Motor neuron (in vitro differentiated cells): ENCODE results near the gene PACS2. TPM values are rescaled to one million over a fixed set of nuclear protein-coding genes. Genes with fewer than 3 reads are reported as not detected.
A peak's percentile ranks its signal among the peaks of the same experiment; 100 is the strongest.

Source experiments
- ATAC-seq, 8 experiments: fragments of 200-7000 bp; cut with Tn5 transposase; replicated peaks in 6 of 8; 2 replicates each; pipeline ENCODE4 v1.8.0; 2021; ENCODE audit warnings: mild to moderate bottlenecking in 8 of 8, moderate library complexity in 8 of 8
- H3K27ac ChIP-seq, 2 donors: fragments of 250-450 bp; sonication (Bioruptor Pico); 2 replicates each; pipeline ENCODE4 v1.9.0; 2021; ENCODE audit warnings: antibody characterized with exemption in 2 of 2, mild to moderate bottlenecking in 2 of 2, moderate library complexity in 1 of 2
- H3K4me1 ChIP-seq, 2 donors: fragments of 250-450 bp; sonication (Bioruptor Pico); replicated peaks in 1 of 2; 2 replicates each; pipeline ENCODE4 v1.6.1; 2021; ENCODE audit warnings: antibody characterized with exemption in 2 of 2, mild to moderate bottlenecking in 2 of 2, moderate library complexity in 1 of 2
- H3K4me3 ChIP-seq, 5 donors: fragments of 250-450 bp; sonication (Bioruptor Pico); 2 replicates each; pipeline ENCODE4 v1.9.0; 2021; ENCODE audit warnings: antibody characterized with exemption in 5 of 5, mild to moderate bottlenecking in 5 of 5, moderate library complexity in 4 of 5
- WGBS, 10 experiments: fragments of 450-650 bp; shearing (Covaris generic); methylation state at CpG; one replicate each; pipeline ENCODE4 v1.0.0; 2022; 5-methylcytosine and 5-hydroxymethylcytosine counted together
- in situ Hi-C, 9 experiments: fragments of 400-800 bp; cut with MboI; loops; one replicate each; pipeline ENCODE4 v1.15.0; 2021; ENCODE audit warnings: low sequenced_read_pairs in 9 of 9, low pct_unique_long_range_greater_than_20kb in 2 of 9; ENCODE audit not compliant: unreplicated experiment in 9 of 9
- total RNA-seq, 8 experiments: library from RNA; unstranded; fragments of 300-600 nt; gene quantifications; 2 replicates each; pipeline versions ENCODE4 v1.2.3 to v1.2.4, GENCODE V29; 2022

Gene PACS2
- total RNA-seq, 8 experiments from 2014 or later, result 18.0 to 66.1 (median 49.7) TPM

DNA sequence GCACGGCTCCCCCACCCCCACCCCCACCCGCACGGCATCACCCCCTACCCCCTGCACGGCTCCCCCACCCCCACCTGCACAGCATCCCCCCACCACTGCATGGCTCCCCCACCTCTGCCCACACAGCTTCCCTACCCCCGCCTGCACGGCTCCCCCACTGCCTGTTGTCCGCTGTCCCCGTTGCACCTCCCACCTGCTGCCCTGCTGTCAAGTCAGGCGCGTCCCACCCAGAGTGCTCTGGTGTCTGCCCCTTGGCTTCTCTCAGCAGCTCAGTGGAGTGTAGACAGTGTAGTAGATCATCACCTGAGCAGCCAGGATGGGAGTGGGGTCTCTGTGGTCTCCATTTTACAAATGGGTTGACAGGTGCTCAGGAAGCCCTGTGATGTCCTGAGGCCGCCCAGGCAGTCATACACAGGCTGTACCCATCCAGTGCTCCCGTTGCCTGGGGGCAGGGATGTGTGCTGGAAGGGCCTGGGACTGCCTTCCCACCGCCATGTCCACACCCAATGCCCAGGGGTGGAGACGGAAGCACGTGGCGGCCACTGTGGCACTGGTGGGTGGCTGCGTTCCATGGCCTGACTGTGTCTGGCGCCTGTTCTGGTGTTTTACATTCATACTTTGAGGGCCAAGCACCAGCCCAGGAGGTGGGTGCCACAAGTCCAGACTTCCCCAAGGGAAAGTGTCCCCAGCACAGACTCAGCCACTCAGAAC, 32.5 kb downstream of the PACS2 start:
- no peak overlapping the region for H3K27ac ChIP-seq
- ATAC-seq, result peak in 2 of 8 experiments; percentile 29 to 41
- in situ Hi-C loops, result no loop called here
- H3K4me3 ChIP-seq, result no peak overlapping the region
- peaks cover 0 to 6% of the 10 kb centered on the region in 2 donors for H3K4me1 ChIP-seq
- 67 to 100% (median 87%) methylated on average over 1 to 3 of the region's 18 CpGs; no CpG with 5 or more reads in 7 of the 10 experiments for WGBS, 10 experiments

DNA sequence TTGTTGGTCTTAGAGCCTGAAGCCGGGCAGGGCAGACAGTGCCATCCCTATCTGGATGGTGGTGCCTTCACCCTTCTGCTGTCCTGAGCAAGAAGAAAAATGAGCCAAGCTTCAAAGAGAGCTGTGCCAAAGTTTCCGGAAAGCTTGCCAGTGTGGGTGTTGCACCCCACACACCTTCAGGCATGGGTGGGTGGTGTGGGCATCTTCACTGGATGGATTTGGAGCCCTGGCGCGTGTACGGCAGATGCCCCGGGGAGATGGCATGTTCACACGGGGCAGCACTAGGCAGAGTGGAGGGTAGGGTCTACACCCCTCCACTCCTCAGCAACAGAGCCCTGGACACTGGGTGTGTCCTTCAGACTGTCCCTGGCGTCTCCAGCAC, 33.0 kb downstream of the PACS2 start:
- in situ Hi-C loops, result no loop called here
- 100% methylated on average over 4 of the region's 8 CpGs; no CpG with 5 or more reads in 9 of the 10 experiments for WGBS, 10 experiments
- H3K27ac ChIP-seq, result no peak overlapping the region
- H3K4me3 ChIP-seq, result no peak overlapping the region
- ATAC-seq, result no peak
- peaks cover 0 to 7% of the 10 kb centered on the region in 2 donors for H3K4me1 ChIP-seq

DNA sequence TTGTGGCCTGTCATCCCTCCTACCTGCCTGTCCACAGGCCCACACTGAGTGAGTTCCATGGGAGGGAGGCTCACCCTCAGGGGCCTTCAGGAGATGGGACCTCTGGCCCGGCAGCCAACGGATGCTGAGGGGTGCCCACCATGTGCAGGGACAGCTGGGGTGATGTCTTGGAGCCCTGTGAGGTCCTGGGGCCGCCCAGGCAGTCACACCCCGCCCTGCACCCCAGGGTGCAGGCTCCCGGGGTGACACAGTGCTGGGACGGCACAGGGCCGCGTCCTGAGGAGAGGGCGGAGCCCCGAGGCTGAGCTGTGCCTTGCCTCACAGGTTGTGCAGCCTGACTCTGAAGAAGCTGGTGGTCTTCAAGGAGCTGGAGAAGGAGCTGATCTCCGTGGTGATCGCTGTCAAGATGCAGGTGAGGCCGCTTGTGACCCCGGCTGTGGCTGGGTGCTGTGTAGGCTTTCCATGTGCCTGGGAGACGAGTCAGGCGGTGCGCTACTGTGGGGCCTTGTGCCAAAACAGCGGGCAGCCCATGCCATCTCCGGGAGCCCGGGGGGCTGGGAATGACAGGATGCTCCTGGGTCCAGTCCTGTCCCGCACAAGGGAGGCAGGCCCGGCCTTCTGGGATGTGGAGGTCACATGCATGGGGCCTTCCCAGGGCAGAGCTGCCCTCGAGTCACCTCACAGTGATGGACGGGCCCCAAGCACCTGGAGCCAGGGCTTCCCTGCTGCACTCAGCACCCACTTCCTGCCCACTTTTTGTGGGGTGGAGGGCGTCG, 33.8 kb downstream of the PACS2 start:
- Histone ChIP-seq H3K27ac (no peak overlapping the region), H3K4me1 (peaks cover 0 to 2% of the 10 kb centered on the region in 2 donors), H3K4me3 (no peak overlapping the region)
- WGBS, 10 experiments, result 82 to 100% (median 100%) methylated on average over 1 to 9 of the region's 26 CpGs; no CpG with 5 or more reads in 7 of the 10 experiments
- in situ Hi-C loops, result no loop called here
- ATAC-seq, result no peak

DNA sequence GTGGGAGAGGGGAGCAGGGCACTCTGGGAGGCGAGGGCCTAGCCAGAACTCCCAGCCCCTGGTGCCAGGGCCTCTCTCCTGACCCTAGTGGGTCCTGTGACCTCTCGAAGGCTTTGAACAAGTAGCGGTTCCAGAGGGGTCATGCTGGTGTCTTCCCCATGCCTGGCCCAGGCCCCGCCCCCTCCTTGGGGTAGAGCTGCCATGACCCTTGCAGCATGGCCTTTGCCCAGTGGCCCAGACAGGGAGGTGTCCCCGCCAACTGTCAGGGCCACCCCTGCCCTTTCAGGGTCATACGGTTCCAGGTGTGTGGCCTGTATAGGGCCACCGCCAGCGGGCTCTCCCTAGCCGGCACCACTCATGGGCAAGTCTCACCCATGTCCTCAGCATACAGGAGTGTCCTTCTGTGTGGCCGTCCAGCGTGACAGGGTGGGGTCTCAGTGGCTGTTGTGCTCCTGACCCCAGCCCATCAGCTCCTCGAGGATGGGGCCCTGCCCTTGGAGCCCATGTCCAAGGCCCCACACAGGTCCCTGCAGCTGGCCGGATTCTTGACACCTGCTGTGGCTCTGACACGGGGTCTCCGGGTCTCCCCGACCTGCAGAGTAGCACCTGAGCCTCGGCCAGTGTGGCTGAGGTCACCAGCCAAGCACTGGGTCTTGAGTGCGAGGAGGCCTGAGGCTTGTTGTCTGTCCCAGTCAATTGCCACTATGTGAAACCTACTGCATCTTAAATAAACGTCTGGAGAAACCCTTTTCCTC, 34.6 kb downstream of the PACS2 start:
- ATAC-seq, result no peak
- WGBS, 10 experiments, result 75 to 92% methylated on average over 4 to 11 of the region's 19 CpGs; no CpG with 5 or more reads in 8 of the 10 experiments
- H3K4me3 ChIP-seq, result no peak overlapping the region
- peaks cover 0 to 2% of the 10 kb centered on the region in 2 donors for H3K4me1 ChIP-seq
- in situ Hi-C loops, result no loop called here
- H3K27ac ChIP-seq, result no peak overlapping the region

DNA sequence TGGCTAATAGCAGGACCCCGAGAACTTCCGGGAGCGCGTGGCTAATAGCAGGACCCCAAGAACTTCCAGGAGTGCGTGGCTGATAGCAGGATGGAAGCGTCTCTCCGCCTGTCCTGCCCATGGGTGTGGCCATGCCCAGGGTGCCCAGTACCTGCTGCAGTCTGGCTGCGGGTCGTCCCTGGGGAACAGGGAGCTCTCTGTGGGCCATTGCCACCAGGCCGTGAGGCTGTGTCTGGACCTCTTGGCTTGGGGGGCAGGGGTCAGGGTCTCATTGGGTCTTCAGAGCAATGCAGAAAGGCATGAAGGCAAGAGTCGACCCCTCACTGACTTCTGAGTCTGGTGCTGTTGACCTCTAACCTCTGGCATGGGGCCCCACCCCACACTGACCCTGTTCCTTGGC, 35.4 kb downstream of the PACS2 start:
- ATAC-seq, result no peak
- Histone ChIP-seq H3K4me3 (no peak overlapping the region), H3K4me1 (peaks cover 0 to 2% of the 10 kb centered on the region in 2 donors), H3K27ac (no peak overlapping the region)
- WGBS, 10 experiments, result 40 to 100% (median 98%) methylated on average over 1 to 6 of the region's 11 CpGs; no CpG with 5 or more reads in 4 of the 10 experiments
- in situ Hi-C loops, result loop anchor here in 1 of 9 experiments (25.0 kb wide), 1 partner anchor 138 kb away; no protein-coding TSS in a partner anchor

DNA sequence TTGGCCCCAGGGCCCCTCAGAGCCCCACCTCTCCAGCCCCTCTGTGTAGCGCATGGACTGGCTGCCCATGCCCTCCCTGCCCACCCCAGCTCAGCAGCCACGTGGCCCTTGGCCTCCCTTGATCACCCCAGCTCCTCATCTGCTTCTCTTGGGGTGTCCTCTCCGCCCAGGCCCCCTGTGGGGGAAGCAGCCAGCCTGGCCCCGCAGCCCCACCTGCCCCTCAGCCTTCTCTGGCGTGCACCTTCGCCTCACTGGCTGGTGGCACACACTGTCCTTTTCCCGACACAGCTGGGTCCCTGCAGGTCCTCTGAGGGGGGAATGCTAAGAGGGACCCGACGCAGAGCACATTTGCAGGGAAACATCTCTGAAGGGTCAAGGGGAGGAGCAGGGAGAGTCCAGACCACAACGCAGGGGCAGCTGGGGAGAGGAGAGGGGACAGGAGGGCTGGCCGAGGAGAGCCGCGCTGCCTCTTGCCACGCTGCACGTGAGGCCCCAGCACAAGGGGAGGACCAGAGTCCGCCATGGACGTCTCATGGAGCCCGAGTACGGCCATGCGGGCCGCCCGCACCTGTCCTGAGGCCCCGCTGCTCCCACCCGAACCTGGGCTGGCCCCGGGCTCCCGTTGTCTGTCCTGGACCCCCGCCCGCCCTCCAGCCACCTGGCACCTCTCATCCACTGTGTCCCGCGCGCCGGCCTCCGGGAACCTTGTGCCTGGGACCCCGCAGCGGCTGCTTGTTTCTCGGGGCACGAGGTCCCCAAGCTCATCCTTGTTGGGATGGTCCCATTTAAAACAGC, 36.1 kb downstream of the PACS2 start:
- in situ Hi-C loops, result loop anchor here in 1 of 9 experiments (25.0 kb wide), 1 partner anchor 138 kb away; no protein-coding TSS in a partner anchor
- Histone ChIP-seq H3K27ac (no peak overlapping the region), H3K4me3 (no peak overlapping the region), H3K4me1 (peaks cover 0 to 2% of the 10 kb centered on the region in 2 donors)
- WGBS, 10 experiments, result 95% methylated on average over 4 of the region's 37 CpGs; no CpG with 5 or more reads in 9 of the 10 experiments
- no peak for ATAC-seq

DNA sequence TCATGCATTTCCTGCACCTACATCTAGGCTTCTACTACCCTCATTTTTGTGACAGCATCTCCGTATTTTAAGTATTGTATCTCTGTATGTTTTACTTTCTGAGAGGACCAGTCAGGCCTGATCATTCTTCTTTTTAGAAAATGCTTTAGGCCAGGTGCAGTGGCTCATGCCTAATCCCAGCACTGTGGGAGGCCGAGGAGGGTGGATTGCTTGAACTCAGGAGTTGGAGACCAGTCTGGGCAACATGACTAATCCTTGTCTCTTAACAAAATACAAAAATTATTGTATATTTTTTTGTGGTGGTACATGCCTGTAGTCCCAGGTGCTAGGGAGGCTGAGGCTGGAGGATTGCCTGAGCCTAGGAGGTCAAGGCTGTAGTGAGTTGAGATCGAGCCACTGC, 36.9 kb downstream of the PACS2 start:
- Histone ChIP-seq H3K4me3 (no peak overlapping the region), H3K27ac (no peak overlapping the region), H3K4me1 (peaks cover 0 to 2% of the 10 kb centered on the region in 2 donors)
- no peak for ATAC-seq
- 64 to 100% (median 82%) methylated on average over 1 to 3 of the region's 3 CpGs; no CpG with 5 or more reads in 1 of the 10 experiments for WGBS, 10 experiments
- in situ Hi-C loops, result loop anchor here in 1 of 9 experiments (25.0 kb wide), 1 partner anchor 139 kb away; no protein-coding TSS in a partner anchor

DNA sequence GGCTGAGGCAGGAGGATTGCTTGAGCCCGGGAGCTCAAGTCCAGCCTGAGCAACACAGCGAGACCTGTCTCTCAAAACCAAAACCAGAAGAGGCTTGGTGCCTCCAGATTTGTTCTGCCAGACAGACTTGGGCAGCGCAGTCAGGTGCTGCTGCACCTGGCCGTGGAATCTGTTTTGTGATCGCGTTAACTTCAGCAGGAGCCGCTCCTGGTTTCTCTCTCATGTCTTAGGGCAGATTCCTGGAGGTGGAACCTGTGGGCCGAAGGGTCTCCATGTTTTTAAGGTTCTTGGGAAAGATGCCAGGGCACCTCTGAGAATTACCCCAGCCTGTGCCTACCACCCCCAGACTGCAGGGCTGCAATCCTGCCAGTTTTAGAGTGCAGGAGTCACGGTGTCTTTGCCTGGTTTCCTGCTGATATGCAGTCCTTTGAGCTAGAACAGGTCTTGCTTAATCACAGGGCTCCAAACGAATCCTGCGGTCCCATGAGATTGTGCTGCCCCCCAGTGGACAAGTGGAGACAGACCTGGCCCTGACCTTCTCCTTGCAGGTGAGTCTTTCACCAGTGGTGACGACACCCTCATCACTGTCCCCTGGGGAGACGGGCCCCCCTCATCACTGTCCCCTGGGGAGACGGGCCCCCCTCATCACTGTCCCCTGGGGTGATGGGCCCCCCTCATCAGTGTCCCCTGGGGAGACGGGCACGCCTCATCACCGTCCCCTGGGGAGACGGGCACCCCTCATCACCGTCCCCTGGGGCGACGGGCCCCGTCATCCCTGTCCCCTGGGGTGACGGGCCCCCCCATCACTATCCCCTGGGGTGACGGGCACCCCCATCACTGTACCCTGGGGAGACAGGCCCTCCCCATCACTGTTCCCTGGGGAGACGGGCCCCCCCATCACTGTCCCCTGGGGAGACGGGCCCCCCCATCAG, 37.6 kb downstream of the PACS2 start:
- WGBS, 10 experiments, result 20 to 86% (median 80%) methylated on average over 1 to 8 of the region's 26 CpGs; no CpG with 5 or more reads in 5 of the 10 experiments
- Histone ChIP-seq H3K27ac (no peak overlapping the region), H3K4me3 (no peak overlapping the region), H3K4me1 (peaks cover 0 to 2% of the 10 kb centered on the region in 2 donors)
- peak; percentile 91 to 99 (median 96) for ATAC-seq
- in situ Hi-C loops, result loop anchor here in 1 of 9 experiments (25.0 kb wide), 1 partner anchor 140 kb away; no protein-coding TSS in a partner anchor

DNA sequence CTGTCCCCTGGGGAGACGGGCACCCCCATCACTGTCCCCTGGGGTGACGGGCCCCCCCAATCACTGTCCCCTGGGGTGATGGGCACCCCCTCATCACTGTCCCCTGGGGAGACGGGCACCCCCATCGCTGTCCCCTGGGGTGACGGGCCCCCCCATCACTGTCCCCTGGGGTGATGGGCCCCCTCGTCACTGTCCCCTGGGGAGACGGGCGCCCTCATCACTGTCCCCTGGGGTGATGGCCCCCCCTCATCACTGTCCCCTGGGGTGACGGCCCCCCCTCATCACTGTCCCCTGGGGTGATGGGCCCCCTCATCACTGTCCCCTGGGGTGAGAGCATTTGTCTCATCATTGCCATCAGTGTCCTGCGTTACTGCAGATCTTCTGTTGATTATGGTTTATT, 38.6 kb downstream of the PACS2 start:
- H3K4me3 ChIP-seq, result no peak overlapping the region
- no peak for ATAC-seq
- H3K4me1 ChIP-seq, result peaks cover 0 to 2% of the 10 kb centered on the region in 2 donors
- in situ Hi-C loops, result loop anchor here in 1 of 9 experiments (25.0 kb wide), 1 partner anchor 141 kb away; no protein-coding TSS in a partner anchor
- 88 to 100% (median 100%) methylated on average over 1 of the region's 10 CpGs; no CpG with 5 or more reads in 6 of the 10 experiments for WGBS, 10 experiments
- no peak overlapping the region for H3K27ac ChIP-seq

DNA sequence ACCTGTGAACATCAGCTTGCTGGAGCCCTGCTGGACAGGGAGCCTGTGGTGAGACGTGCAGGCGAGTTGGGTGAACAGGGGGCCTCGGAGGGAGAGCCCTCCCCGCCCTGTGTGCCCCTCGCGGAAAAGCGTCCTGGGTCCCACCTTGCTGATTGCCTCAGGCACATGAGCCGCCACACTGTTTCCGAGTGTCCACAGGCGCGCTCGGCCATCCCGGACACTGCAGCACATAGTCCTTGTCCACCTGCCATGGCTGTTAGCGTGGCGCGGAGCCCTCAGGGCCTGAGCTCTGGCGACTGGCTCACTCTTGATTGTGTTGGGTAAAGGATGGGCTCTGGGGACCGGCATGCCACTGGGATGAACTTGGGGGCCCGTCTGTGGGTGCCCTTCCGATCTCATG, 40.0 kb downstream of the PACS2 start:
- 93 to 100% methylated on average over 1 to 3 of the region's 20 CpGs; no CpG with 5 or more reads in 8 of the 10 experiments for WGBS, 10 experiments
- Histone ChIP-seq H3K27ac (no peak overlapping the region), H3K4me1 (peaks cover 0 to 2% of the 10 kb centered on the region in 2 donors), H3K4me3 (no peak overlapping the region)
- in situ Hi-C loops, result loop anchor here in 1 of 9 experiments (25.0 kb wide), 1 partner anchor 142 kb away; no protein-coding TSS in a partner anchor
- ATAC-seq, result no peak

DNA sequence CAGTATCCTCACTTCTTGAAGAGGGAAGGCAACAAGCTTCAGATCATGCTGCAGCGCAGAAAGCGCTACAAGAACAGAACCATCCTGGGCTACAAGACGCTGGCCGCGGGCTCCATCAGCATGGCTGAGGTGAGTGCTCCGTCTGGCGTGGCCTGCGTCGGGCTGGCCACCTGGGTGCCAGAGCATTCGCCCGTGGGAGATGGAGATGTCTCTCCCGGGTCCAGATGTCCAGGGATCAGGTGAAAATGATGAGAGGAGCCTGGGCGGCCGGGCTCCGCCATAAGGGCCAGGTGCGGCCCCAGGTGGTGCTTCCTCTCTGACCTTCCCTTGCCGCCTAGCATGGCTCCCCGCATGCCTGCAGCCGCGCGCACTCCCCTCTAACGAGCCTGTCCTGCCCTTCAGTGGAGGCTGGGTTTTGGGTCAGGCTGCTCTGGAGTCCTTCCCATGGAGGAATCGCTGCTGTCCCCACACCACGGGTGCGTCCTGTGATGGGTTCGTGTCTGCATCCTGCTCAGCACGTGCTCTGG, 40.6 kb downstream of the PACS2 start:
- Histone ChIP-seq H3K4me1 (peaks cover 0 to 2% of the 10 kb centered on the region in 2 donors), H3K4me3 (no peak overlapping the region), H3K27ac (no peak overlapping the region)
- 60 to 90% (median 86%) methylated on average over 1 to 10 of the region's 27 CpGs; no CpG with 5 or more reads in 4 of the 10 experiments for WGBS, 10 experiments
- in situ Hi-C loops, result loop anchor here in 1 of 9 experiments (25.0 kb wide), 1 partner anchor 143 kb away; no protein-coding TSS in a partner anchor
- no peak for ATAC-seq
